ENCODE data around the gene SFTA2.

GRCh38 chr6:30914076-30914853, 17.7 kb downstream of the SFTA2 start, which contains the start of gene VARS2:
- TF ChIP-seq CTCF (IDR thresholded peaks at IDR 0.05) (peak; percentile 43 to 75 (median 53)), POLR2A (IDR thresholded peaks at IDR 0.05) (peak; percentile 65 to 90)

Measured in uterus (tissue), 2 donors.